Activated CD4-positive, alpha-beta T cell treated with anti-CD3 and anti-CD28 coated beads for 4 hours (primary cell): ENCODE results near the gene ALX4.

Experiments used
- DNase-seq, 2 donors: peaks; one replicate each; pipeline ENCODE4 v3.0.0-alpha.2; 2020

Gene ALX4

DNA sequence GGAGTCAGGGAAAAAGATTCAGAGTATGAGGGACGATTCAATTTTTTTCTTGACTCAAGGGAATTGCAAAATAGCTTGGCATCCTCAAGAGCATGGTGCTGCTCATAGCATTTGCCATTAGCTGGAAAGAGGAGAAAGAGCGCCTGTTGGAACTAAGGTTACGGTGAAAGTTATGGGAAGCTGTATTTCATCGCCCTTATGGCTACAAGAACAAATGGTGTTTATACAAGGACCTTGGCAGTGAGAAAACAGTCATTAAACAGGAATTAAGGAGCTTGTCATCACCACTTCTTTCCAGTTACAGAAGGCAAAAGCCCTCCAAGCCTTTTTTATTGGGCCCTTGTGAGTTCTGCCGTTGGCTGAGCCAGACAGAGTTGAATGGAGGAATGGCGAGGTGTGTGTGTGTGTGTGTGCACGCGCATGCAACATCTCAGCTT, 74.2 kb downstream of the ALX4 start:
- DNase-seq: no peak

DNA sequence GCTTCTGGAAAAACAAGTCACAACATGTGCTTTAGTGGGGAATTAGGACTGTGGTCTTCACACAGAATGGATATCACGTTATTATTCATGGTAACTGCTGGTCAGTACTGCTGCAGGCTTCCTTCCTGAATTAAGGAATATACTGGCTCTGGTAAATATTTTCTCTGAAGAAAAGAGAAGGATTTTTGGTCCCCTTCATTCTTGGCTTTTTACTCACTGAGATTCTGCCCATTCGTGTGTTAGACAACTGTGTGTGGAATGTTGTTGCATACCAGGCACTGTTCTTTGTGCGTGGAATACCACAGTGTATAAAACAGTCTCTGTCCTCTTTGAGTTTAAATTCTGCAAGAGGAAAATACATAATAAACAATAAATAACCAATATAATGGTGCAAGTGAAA, 80.3 kb downstream of the ALX4 start:
- no peak for DNase-seq

DNA sequence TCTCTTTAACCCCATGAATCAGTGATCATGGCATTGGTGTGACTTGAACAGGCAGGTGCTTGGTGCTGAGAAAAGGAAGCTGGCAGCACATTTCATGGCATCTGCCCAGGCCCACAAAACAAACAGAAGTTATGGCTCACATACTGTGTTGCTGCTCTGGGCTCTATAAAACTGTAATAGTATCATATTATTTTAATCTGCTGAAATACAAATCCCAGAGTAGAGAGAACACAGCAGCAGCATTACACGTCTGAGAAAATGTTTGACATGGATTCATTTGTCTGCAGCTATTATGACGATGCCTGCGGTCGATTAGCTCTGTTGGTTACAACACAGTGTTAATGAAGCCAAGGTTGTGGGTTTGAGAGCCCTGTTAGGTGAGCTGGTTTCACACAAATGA, 80.8 kb downstream of the ALX4 start:
- no peak for DNase-seq

DNA sequence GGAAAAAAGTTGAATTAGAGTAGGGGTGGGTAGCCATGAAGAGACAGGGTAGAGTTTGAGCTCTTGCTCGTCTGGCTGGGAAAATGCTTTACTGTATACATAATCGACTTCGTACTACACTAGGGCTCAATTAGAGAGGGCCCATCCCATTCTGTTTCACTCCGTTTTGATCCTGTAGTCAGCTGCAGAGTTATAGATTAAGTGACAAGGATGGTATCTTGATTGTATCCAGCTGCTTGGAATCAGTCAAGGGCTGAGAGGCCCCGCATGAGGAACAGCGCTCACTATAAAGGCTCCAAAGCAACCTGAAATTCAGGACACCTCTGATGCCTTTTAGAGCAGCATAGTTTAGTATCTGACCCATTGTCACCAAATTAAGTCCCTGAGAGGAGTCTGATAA, 81.6 kb downstream of the ALX4 start:
- DNase-seq: no peak

DNA sequence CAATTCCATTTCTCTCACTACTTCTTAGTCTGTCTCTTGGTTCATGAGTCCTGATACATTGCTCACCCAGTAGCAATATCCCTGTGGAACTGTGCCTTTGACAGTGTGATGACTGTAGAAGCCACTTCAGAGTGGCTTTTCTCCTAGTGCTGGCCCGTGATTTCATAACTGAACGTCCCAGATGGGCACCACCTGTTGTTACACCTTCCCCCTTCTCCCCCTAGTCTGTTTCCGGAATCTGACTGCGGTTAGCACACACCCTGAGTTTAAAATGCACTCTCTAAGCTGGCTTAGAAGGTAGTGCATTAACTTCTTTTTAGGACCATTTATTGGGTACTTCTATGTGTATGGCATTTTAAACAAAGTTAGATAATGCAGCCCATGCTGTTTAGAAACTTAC, 83.0 kb downstream of the ALX4 start:
- no peak for DNase-seq

DNA sequence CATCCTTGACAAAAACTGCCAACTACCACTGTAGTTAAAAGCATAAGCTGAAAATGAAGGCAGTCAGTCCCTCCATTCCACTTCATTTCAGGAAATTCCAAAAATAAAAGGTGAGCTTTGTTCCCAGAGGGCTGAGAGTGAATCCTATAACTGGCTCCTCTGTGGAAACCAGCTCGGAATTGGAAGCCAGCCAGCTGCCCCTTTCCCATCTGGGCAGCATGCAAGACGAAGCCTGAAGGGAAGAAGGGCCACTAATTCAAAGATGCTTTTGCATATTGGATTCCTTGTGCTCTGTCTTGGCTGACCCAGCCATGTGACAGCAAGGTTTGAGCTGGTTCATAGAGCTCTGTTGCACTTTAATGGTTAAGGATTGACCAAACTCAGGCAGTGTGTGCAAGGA, 83.4 kb downstream of the ALX4 start:
- no peak for DNase-seq

DNA sequence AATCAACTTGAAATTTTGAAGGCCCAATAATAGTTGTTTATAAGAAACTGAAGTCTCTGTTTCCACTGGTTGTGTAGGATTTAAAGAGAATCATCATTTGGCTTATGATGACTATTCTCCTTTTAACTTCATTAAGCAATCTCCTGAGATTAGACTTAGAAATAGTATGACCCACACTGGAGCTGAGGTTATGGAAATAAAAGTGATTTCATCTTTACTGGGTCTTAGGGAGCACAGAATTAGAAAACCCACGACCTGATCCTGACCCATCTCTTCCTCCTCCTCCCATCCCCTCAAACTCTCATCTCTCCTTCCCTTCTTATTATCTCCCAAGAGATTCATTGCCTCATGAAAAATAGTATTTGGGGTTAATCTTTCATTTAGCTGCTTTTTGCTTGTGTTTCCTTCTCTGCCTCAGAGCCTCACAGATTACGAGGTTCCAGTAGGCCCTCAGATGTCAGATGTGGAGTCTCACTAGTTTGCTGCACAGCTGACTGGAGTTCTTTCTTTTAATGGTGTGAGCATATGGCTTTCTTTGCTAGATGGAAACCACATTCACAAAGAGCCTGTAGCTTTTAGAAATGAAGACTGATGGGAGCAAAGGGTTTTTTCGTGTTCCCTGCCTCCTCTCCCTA, 85.0 kb downstream of the ALX4 start:
- no peak for DNase-seq

DNA sequence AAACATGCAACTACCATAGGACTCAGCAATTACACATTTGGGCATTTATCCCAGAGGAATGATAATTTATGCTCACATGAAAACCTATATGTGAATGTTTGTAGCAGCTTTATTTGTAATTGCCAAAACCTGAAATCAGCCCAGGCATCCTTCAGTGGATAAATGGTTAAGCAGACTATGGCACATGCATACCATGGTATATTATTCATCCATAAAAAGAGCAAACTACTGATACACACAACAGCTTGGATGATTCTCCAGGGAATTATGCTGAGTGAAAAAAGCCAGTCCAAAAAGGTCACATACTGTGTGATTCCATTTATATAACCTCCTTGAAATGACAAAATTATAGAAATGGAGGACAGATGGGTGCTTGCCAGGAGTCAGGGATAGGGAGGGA, 86.7 kb downstream of the ALX4 start:
- DNase-seq: no peak

DNA sequence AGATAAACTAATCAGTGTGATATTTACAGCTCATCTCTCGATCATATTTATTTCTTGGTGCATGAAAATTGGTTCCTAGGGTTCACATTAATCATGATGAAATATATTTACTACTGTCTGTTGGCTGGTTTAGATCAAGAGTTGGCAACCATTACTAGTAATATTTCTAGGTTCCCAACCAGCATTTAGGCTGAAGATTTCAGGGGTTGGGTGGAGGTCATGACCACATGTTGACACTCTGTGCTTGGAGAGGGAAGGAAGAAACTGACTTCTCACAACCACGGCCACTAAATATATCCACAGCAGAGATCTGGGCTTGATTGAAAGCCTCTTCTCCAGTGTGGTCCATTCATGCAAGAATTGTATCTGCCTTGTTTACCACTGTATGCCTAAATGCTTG, 87.9 kb downstream of the ALX4 start:
- no peak for DNase-seq

DNA sequence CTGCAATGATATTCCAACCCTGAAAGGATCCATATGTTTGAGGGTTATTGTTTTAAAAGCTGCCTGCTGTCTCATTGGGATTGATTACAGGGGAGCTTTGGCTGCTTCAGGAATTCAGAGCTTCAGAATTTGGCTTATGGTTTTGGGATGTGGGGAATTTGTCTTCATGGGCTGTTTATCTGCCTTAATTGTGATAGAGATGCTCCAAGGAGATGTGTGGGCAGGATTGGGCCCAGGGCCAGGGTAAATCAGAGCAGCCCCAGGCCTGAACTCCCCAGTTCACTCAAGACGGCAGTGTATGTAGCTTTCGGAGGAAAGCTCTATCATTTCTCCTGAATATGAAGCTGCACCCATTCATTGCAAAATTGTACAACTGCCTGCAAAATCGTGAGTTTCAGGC, 88.5 kb downstream of the ALX4 start:
- DNase-seq: no peak

DNA sequence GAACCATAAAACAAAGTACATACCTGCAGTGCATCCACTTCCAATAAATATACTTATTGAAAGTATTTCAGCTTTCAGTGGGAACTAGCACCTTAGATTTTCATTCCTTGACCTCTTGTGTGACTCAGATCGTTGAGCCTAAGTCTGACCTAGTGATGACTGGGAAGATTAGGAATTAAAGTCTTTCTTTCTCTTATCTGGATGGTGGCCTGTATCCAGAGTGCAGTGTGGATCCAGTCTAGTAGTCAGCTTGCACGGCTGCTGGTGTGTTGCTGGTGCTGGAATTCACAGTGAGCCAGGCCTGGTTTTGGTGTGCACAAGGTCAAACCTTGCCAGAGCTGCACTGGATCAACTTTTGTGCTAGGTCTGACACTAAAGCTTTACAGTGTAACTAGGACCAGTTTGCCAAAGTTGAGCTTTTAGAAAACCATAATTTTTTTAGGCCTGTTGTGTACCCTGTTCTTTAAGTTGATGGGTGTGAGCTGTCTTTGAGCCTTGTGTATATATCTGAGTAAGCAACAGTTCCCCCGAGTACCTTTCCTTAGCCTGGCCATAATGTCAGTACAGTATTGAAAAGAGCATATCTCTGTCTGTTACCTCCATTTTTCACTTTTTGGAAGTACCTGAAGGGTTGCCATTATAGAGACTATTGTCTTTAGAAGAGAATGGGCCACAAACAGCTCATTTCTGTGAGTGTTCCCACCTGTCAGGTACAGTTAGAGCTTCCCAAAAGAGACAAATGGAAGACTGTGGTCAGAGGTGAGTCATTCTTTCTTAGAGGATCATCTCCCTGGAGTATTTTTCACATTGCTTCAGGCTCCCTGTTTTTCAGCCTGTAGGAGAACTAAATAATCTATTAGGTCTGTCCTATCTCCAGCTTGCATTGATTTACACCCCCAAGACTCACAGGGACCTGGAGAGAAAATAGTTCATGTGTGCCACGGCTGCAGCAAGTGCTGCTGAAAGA, 89.8 kb downstream of the ALX4 start:
- no peak for DNase-seq

DNA sequence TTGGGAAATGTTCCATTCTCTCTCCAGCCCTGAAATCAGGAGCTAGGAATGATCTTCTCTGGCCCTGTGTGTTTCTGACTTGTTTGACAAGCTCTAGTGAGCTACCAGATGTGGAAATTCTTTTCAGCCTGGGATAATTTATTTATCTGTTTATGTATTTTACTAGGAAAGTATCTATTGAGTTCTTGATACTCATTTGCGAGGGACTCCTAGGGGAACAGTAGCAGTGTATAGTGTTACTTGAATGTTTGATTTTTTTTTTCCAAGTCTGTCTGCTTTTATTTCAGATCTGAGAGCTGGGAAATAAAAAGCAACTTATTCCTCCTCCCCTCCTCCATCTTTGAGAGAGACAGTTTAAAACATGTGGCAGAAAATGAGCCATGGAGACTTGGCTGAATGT, 92.5 kb downstream of the ALX4 start:
- no peak for DNase-seq

DNA sequence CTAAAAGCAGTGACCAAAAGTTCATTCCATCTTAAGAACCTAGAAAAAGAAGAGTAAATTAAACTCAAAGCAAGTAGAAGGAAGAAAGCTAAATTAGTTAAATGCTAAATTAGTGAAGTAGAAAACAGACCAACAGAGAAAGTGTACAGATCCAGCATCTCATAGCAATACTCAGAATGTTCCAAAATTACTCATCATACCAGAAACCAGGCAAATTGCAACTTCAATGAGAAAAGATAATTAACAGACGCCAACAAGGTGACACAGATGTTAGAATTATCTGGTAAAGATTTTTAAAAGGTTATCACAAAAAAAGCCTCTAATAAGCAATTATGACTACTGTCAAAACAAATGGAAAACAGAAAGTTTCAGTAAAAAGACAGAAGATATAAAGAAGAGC, 96.8 kb downstream of the ALX4 start:
- no peak for DNase-seq

DNA sequence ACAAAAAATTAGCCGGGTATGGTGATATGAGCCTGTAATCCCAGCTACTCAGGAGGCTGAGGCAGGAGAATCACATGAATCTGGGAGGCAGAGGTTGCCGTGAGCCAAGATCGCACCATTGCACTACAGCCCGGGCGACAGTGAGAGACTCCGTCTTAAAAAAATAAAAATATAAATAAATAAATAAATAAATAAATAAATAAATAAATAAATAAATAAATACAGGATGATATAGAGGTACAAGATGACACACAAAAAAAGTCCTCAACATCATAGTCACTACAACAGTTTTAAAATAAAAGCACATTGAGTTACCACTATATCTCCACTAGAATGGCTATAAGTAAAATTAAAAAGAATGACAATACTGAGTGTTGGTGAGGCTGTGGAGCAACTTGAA, 97.8 kb downstream of the ALX4 start:
- no peak for DNase-seq
